H9 (cell line): ENCODE data around the gene FAM90A26. TPM values are rescaled to one million over a fixed set of nuclear protein-coding genes. Genes with fewer than 3 reads are reported as not detected.
A peak's percentile ranks its signal among the peaks of the same experiment; 100 is the strongest.
"Not testable (repeated sequence)": the region's sequence is repeated elsewhere in the genome, so short reads cannot be mapped to it uniquely, and the experiment has no call there.

Source experiments
- DNase-seq: peaks from one replicate; pipeline ENCODE4 v3.0.0-alpha.2; 2017
- H2AFZ ChIP-seq: one replicate; pipeline ENCODE4 v1.6.1; 2013; ENCODE audit warnings: mild to moderate bottlenecking, low read length, control low read depth, moderate library complexity
- H2AK5ac ChIP-seq: 2 replicates; pipeline ENCODE4 v1.6.1; 2013; ENCODE audit warnings: low read length, control low read depth, mixed read lengths; ENCODE audit not compliant: insufficient read length
- H2BK120ac ChIP-seq: one replicate; pipeline ENCODE4 v1.6.1; 2013; ENCODE audit warnings: low read depth, mild to moderate bottlenecking, low read length, control low read depth, inconsistent platforms; ENCODE audit not compliant: poor library complexity, severe bottlenecking
- H2BK12ac ChIP-seq: 2 replicates; pipeline ENCODE4 v1.6.1; 2013; ENCODE audit warnings: low read length, control low read depth, mixed read lengths, low read depth; ENCODE audit not compliant: insufficient read length
- H2BK15ac ChIP-seq: 2 replicates; pipeline ENCODE4 v1.6.1; 2013; ENCODE audit warnings: low read depth, low read length, control low read depth
- H2BK20ac ChIP-seq: one replicate; pipeline ENCODE4 v1.6.1; 2013; ENCODE audit warnings: low read depth, mild to moderate bottlenecking, low read length, control low read depth, inconsistent platforms; ENCODE audit not compliant: poor library complexity, severe bottlenecking
- H2BK5ac ChIP-seq: 2 replicates; pipeline ENCODE4 v1.6.1; 2013; ENCODE audit warnings: low read length, control low read depth, mixed read lengths; ENCODE audit not compliant: insufficient read length
- H3K14ac ChIP-seq: 2 replicates; pipeline ENCODE4 v1.6.1; 2013; ENCODE audit warnings: low read length, control low read depth; ENCODE audit not compliant: insufficient read depth
- H3K18ac ChIP-seq: 2 replicates; pipeline ENCODE4 v1.6.1; 2013; ENCODE audit warnings: low read depth, mild to moderate bottlenecking, mixed read lengths, low read length, control low read depth; ENCODE audit not compliant: insufficient read length
- H3K23ac ChIP-seq: 2 replicates; pipeline ENCODE4 v1.6.1; 2013; ENCODE audit warnings: low read length, control low read depth, mixed read lengths, low read depth; ENCODE audit not compliant: insufficient read length
- H3K23me2 ChIP-seq: 2 replicates; pipeline ENCODE4 v1.6.1; 2013; ENCODE audit warnings: low read depth, mild to moderate bottlenecking, mixed read lengths, low read length, control low read depth; ENCODE audit not compliant: insufficient read length, poor library complexity, severe bottlenecking
- H3K27ac ChIP-seq: 2 replicates; pipeline ENCODE4 v1.5.1; 2013; ENCODE audit warnings: low read length, control low read depth, mixed read lengths, low read depth; ENCODE audit not compliant: insufficient read length
- H3K27me3 ChIP-seq: 2 replicates; pipeline ENCODE4 v1.6.1; 2013; ENCODE audit warnings: low read length, control low read depth, inconsistent platforms; ENCODE audit not compliant: insufficient read depth
- H3K4ac ChIP-seq: 2 replicates; pipeline ENCODE4 v1.6.1; 2013; ENCODE audit warnings: low read depth, mild to moderate bottlenecking, control low read depth, inconsistent platforms, low read length, moderate library complexity
- H3K4me1 ChIP-seq: 2 replicates; pipeline ENCODE4 v1.6.1; 2013; ENCODE audit warnings: low read length, control low read depth, inconsistent platforms; ENCODE audit not compliant: insufficient read depth
- H3K4me2 ChIP-seq: 2 replicates; pipeline ENCODE4 v1.6.1; 2013; ENCODE audit warnings: low read length, control low read depth, mixed read lengths; ENCODE audit not compliant: insufficient read length, insufficient read depth
- H3K56ac ChIP-seq: 2 replicates; pipeline ENCODE4 v1.6.1; 2013; ENCODE audit warnings: low read depth, mild to moderate bottlenecking, mixed read lengths, low read length, control low read depth; ENCODE audit not compliant: insufficient read length
- H3K79me1 ChIP-seq: 2 replicates; pipeline ENCODE4 v1.6.1; 2013; ENCODE audit warnings: low read depth, mild to moderate bottlenecking, moderate library complexity, low read length, control low read depth, inconsistent platforms; ENCODE audit not compliant: insufficient read depth, poor library complexity, severe bottlenecking
- H3K79me2 ChIP-seq: 2 replicates; pipeline ENCODE4 v1.6.1; 2013; ENCODE audit warnings: low read length, control low read depth, inconsistent platforms; ENCODE audit not compliant: insufficient read depth
- H3K9ac ChIP-seq: 2 replicates; pipeline ENCODE4 v1.6.1; 2013; ENCODE audit warnings: low read length, control low read depth, mixed read lengths; ENCODE audit not compliant: insufficient read length; ENCODE audit errors: extremely low read depth
- H3K9me3 ChIP-seq: one replicate; pipeline ENCODE4 v1.6.1; 2013; ENCODE audit warnings: low read depth, low read length, inconsistent platforms; ENCODE audit not compliant: control insufficient read depth
- H3T11ph ChIP-seq: one replicate; pipeline ENCODE4 v1.6.1; 2013; ENCODE audit warnings: mild to moderate bottlenecking, low read length, control low read depth, inconsistent platforms
- H4K20me1 ChIP-seq: one replicate; pipeline ENCODE4 v1.6.1; 2013; ENCODE audit not compliant: control insufficient read depth, insufficient read length, insufficient read depth
- H4K5ac ChIP-seq: 2 replicates; pipeline ENCODE4 v1.6.1; 2013; ENCODE audit warnings: low read depth, mild to moderate bottlenecking, mixed read lengths, low read length, control low read depth; ENCODE audit not compliant: insufficient read length
- H4K8ac ChIP-seq: replicated peaks from 2 replicates; pipeline ENCODE4 v1.6.1; 2013; ENCODE audit warnings: low read length, control low read depth, mixed read lengths, low read depth; ENCODE audit not compliant: insufficient read length
- H4K91ac ChIP-seq: 2 replicates; pipeline ENCODE4 v1.6.1; 2013; ENCODE audit warnings: low read depth, mild to moderate bottlenecking, moderate library complexity, mixed read lengths, low read length, control low read depth; ENCODE audit not compliant: insufficient read length
- H3K27ac Mint-ChIP-seq, 3 experiments: 2 replicates in 2 of 3; 3 replicates in 1 of 3; pipeline ENCODE4 v1.8.0; 2020 to 2021; ENCODE audit warnings: mixed read lengths in 3 of 3, mild to moderate bottlenecking in 1 of 3, moderate library complexity in 1 of 3
- H3K27me3 Mint-ChIP-seq: 2 replicates; pipeline ENCODE4 v1.8.0; 2021; ENCODE audit warnings: low read depth, mild to moderate bottlenecking, moderate library complexity, mixed read lengths
- H3K36me3 Mint-ChIP-seq, 3 experiments: 2 replicates in 2 of 3; 3 replicates in 1 of 3; pipeline ENCODE4 v1.8.0; 2020 to 2021; ENCODE audit warnings: low read depth in 3 of 3, mixed read lengths in 3 of 3; ENCODE audit not compliant: insufficient read depth in 1 of 3
- H3K4me1 Mint-ChIP-seq, 2 experiments: 2 replicates each; pipeline ENCODE4 v1.8.0; 2020; ENCODE audit warnings: mixed read lengths in 2 of 2
- H3K4me3 Mint-ChIP-seq, 2 experiments: 2 replicates in 1 of 2; 3 replicates in 1 of 2; pipeline ENCODE4 v1.8.0; 2020 to 2021; ENCODE audit warnings: mild to moderate bottlenecking in 2 of 2, mixed read lengths in 2 of 2, moderate library complexity in 1 of 2
- H3K9me3 Mint-ChIP-seq, 2 experiments: 2 replicates in 1 of 2; 3 replicates in 1 of 2; pipeline ENCODE4 v1.8.0; 2020; ENCODE audit warnings: mild to moderate bottlenecking in 2 of 2, mixed read lengths in 2 of 2, moderate library complexity in 1 of 2
- CTCF ChIP-seq: fragments of 200-600 bp; sonication (generic); conservative IDR thresholded peaks from 3 replicates; pipeline ENCODE4 v1.8.0; 2021; ENCODE audit warnings: antibody characterized with exemption, mild to moderate bottlenecking
- WGBS: extraction: QIAGEN DNeasy Blood & Tissue Kit; methylation state at CpG from one replicate; pipeline ENCODE4 v1.1.7; 2013; ENCODE audit warnings: missing lambda C conversion rate, low lambda C conversion rate, mixed read lengths; ENCODE audit not compliant: insufficient read length; ENCODE audit errors: extremely low coverage; 5-methylcytosine and 5-hydroxymethylcytosine counted together
- total RNA-seq: library from RNA; stranded (reverse); gene quantifications from 2 replicates; pipeline ENCODE4 v1.2.1, GENCODE V29; 2021

The FAM90A26 gene
- total RNA-seq, 1 experiment from 2014 or later = not detected

GRCh38 chr4:9148611-9149409 is 21.4 kb upstream of the FAM90A26 start:
- not testable (repeated sequence) for H3K27ac ChIP-seq, H2BK5ac ChIP-seq, H4K91ac ChIP-seq, H3K79me2 ChIP-seq, H3K4ac ChIP-seq, H3K27me3 Mint-ChIP-seq, H3K79me1 ChIP-seq, H2BK12ac ChIP-seq, H2AFZ ChIP-seq, H3K27ac Mint-ChIP-seq, H3K14ac ChIP-seq, H4K5ac ChIP-seq, H3K9ac ChIP-seq, H3K4me1 Mint-ChIP-seq, H2BK20ac ChIP-seq, H3K27me3 ChIP-seq, H3T11ph ChIP-seq, H3K4me3 Mint-ChIP-seq, H4K8ac ChIP-seq, H2AK5ac ChIP-seq, H3K23ac ChIP-seq, H4K20me1 ChIP-seq, H3K9me3 ChIP-seq, H3K23me2 ChIP-seq, H2BK15ac ChIP-seq, H3K18ac ChIP-seq, H3K56ac ChIP-seq, H3K4me1 ChIP-seq, DNase-seq, H2BK120ac ChIP-seq, H3K4me2 ChIP-seq
- TF ChIP-seq CTCF = peak; percentile 32; the same call in 2 of the 3 replicates
- Mint-ChIP-seq H3K36me3 (peaks cover 8 to 10% (median 9%) of the 10 kb centered on the region in 3 experiments; a peak in 5 of 7 replicates), H3K9me3 (peaks cover 15 to 47% of the 10 kb centered on the region in 2 experiments)
- no CpG with 5 or more reads among the region's 7 CpGs for WGBS

GRCh38 chr4:9151809-9152179 is 18.4 kb upstream of the FAM90A26 start:
- H3K23me2 ChIP-seq, H3K27me3 ChIP-seq, H3K23ac ChIP-seq, H3K4me1 ChIP-seq, H3K27ac ChIP-seq, H3K4ac ChIP-seq, H2BK20ac ChIP-seq, H3K27me3 Mint-ChIP-seq, H3K36me3 Mint-ChIP-seq, H3T11ph ChIP-seq, H3K79me2 ChIP-seq, H3K4me1 Mint-ChIP-seq, DNase-seq, H4K5ac ChIP-seq, H2BK12ac ChIP-seq, H2BK120ac ChIP-seq, H4K20me1 ChIP-seq, H3K9me3 ChIP-seq, H2BK15ac ChIP-seq, H4K91ac ChIP-seq, H3K79me1 ChIP-seq, H4K8ac ChIP-seq, H3K14ac ChIP-seq, H2BK5ac ChIP-seq, H3K56ac ChIP-seq, H3K18ac ChIP-seq, H2AFZ ChIP-seq, H2AK5ac ChIP-seq: not testable (repeated sequence)
- Mint-ChIP-seq H3K4me3 (peak overlapping the region; percentile 77 to 93), H3K9me3 (peaks cover 20 to 46% of the 10 kb centered on the region in 2 experiments), H3K27ac (peak overlapping the region in 2 of 3 experiments; percentile 53 to 94; a peak in 3 of 7 replicates)
- Histone ChIP-seq H3K9ac (peak overlapping the region; percentile 62), H3K4me2 (peak overlapping the region; percentile 33)
- WGBS = no CpG with 5 or more reads among the region's 12 CpGs
